Measurements from ENCODE around the gene PDE4B.
"Not testable (repeated sequence)": the region's sequence is repeated elsewhere in the genome, so short reads cannot be mapped to it uniquely, and the experiment has no call there.

Gene PDE4B

DNA sequence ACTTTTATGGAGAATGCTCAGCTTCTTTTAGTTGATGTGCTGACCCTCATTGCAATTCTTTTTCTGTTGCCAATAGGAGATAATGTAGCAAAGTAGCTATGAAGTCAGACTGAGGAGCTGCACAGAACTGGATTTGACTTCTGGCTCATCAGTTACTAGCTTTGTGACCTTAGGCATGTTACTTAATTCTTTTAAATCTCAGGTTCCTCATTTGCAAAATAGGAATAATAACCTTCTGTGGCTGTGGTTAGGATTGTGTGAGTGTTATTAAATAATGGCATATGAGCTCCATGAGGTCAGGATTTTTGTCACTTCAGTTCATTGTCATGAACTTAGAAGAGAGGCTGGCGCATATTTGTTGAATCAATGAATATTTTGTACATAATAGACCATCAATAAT lies 503.7 kb downstream of the PDE4B start:
- no peak for DNase-seq

DNA sequence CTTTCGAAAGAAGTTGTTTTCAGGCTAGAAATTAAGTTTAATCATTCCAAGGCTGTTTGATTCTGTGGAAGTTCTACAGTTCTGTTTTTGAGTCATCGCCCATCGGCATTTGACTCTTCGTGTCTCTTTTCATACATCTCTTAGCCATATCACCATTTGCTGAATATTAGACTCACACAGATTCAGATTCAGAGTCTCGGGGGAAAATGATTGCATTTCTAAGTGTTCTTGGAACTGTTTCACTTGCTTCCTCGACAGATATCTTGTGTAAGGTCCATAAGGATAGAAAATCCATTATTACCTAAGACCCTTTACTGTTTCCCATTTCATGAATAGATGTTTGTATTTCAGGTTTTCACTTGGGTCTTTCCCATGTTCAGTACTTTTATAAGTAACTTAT lies 504.3 kb downstream of the PDE4B start:
- no peak for DNase-seq

DNA sequence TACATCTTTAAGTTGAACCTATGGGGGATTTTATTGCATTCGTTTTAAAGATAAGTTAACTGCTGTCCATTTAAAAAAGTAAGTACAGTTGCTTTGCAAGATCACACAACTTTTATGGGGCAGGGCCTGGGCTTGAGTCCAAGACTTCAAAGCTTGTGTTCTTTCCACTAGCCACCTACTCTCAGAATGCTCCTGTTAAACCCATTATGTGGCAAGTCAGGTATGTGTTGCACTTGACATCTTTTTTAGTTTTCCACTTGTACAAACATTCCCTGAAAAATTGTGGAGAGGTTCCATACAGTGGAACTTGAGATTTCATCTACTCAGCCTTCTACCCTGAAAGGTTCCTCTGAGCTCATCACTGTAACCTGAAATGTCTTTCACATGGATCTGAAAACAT lies 505.8 kb downstream of the PDE4B start:
- no peak for DNase-seq

DNA sequence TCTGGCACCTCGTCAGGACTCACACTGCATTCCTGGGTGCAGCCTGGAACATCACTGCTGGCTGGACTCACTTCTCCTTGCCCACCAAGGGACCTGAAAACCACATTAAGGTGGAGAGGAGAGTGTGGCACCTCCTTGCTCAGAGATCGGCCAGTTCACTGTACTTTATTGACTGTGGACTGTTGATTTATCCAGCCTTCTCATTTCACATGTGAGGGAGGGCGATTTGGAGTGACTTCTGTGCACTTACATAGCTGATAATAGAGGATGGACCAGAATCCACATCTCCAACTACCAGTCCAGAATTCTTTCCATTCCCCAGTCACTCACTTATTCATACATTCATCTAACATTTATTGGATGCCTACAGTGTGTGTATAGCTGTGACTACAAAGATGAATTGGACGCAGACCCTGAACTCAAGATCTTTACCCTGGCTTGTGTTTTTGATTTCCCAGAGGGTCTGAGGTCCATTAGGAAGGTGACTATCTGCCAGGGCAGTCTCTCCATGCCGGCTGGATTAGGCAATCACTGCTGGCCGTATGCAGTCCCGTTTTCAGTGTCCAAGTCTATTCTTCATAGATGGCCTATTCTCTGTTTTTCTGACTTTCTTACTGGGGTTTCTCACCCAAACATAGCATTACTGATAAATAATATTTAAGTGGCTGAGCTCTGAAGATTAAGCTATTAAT lies 507.7 kb downstream of the PDE4B start:
- DNase-seq = no peak

DNA sequence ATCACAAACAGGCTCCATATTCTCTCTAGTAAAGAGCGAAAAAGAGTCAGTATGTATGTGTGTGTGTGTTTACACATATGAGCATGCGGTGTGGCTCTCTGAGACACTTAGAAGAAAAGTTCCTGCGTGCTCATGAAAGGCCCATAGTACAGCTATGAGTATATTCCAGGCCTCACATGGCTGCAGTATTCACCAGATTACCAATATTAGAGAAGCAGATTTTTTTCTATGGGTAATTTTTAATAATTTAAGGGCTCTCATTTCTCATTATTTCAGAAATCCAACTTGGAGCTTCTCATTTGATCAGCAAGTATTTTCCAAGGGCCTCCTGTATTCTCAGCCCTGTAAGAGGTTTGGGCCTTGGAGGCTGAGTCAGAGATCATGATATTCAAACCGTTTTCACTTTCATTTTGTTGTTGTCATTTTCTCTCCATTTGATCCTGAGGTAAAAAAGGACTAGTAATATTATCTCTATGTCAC lies 508.3 kb downstream of the PDE4B start:
- DNase-seq = peak; percentile 42

DNA sequence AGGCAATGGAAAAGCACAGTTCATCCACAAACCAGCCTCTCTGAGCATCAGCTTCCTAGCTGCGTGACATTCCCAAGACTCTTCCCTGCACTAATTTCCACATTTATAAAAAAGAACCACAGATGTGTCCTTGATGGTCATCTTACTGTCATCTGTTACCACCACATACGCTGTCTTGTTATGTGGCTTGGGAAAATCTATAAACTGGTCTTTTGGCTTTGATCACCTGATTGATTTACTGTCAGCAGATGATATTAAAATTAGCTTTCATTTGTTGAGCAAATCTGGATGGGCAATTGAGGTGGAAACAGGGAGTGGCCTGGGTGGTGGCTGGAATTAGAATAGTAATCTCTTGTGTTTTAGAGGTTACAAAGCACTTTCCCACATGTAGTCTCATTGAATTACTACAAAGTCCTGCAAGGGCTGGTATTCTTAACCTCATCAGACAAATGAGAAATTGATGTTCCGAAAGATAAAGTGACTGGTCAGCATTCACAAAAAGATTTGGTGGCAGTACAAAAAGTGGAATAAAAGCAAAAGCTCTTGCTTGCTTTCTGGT lies 509.6 kb downstream of the PDE4B start:
- no peak for DNase-seq

DNA sequence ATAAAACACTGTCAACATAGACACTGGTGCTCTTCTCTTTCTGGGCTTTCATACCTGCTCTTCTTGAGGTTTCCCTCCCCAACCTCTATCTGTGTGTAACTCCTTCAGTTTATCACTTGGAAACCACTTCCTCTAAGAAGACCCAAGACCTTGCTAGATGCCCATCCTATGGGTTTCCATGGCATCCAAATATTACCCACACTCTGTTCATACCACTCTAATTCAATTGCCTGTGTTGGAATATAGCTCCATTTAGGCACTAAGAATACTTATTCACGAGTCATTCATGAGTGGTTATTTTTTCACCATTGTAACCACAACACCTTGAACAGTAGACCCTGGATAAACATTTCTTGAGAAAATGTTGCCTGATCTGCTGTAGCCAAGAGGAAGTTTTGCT lies 510.1 kb downstream of the PDE4B start:
- DNase-seq = no peak

DNA sequence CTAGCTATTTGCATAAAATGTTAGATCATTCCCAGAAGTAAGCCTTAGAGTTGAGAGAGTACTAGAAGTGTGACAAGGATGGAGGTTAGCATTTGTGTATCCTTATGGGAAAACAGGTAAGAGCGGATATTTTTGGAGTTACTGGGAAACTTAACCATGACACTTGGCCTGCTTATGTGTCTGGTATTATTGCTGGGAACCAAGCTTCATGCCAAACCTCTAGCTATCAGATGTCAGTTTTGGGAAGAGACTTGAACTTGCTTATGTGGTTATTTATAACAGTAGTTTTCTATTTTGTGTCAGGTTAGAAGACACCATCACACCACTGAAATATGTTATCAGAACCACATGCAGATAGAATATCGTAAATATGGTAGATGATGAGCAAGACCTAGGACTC lies 511.0 kb downstream of the PDE4B start:
- no peak for DNase-seq

DNA sequence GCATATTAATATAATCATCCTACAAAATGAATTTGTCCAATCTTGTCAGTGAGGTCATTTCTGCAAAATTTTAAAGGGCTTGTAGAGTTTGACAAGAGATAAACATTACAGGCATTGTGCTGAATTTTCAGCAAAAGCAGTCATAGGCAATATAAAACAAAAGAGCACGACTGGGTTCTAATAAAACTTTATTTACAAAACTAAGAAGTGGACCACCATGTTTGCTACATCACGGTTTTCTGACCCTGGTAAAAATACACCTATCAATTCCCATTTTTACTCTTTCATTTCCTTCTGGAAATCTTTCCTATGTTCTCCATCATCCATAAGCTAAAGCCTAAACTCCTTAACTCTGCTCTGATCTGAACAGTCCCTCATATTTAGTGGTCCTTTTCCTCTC lies 511.4 kb downstream of the PDE4B start:
- no peak for DNase-seq

DNA sequence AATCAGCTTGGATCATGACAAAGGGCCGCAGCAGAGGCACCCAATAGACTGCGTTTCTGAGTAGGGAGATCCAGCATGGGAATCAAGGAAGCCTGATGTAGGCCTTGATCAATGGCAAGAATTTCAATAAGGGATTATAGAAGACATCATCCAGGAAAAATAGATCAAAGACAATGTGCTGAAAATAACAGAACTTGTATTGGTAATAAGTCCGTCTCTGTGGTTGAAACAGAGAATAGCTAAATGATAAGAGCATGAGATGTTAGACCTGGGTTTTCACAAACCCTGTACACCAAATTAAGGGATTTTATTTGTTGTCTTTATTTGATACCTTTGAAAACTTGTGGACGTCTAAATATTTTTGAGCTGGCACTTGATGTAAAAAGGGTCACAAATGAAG lies 513.2 kb downstream of the PDE4B start:
- DNase-seq = no peak

DNA sequence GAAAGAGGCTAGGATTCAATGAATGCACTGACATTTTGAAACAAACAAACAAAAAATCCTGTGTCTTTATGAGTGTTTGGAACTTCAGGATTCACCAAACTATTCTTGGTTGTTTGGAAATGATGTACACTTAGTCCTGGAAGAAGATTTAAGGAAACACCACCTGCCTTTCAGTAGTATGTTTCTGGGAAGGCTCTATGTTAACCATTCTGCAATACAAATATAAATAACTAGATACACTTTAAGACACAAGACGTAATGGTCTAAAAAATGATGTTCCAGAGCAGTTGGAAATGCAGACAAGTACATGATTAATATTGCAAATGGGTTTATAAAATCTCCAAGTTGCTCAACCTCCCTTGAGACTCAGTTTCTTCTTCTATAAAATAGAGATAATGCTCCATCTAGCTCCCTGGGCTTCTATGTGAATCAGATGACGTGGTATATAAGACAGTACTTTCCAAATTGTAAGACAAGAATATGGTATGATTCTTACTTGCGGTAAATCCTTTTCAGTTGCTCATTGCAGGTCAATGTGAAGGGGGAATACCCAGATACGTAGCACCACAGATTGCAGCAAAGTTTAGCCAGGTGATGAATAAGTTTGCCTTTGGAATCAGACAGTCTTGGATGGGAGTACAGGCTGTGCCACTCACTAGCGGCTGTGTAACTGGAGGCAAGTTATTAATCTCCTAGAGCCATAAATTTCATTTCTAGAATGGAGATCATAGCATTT lies 516.5 kb downstream of the PDE4B start:
- no peak for DNase-seq

DNA sequence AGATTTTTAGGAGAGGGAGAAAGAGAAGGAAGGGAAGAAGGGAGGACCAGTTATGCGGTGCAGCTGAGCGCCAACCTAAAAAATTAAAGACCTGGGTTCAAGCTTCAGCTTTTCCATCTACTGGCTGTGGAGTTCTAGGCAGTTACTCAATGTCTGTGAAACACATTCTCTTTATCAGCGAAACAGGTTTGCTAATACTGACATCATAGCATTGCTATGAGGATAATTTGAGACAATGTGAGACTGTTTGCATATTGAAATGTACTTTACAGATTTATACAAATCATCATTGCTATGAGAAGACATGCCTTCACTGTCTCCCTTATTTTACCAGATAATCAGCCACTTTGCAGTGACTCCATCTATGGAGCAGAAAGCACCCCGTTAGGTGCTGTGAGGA lies 518.4 kb downstream of the PDE4B start:
- DNase-seq = no peak

DNA sequence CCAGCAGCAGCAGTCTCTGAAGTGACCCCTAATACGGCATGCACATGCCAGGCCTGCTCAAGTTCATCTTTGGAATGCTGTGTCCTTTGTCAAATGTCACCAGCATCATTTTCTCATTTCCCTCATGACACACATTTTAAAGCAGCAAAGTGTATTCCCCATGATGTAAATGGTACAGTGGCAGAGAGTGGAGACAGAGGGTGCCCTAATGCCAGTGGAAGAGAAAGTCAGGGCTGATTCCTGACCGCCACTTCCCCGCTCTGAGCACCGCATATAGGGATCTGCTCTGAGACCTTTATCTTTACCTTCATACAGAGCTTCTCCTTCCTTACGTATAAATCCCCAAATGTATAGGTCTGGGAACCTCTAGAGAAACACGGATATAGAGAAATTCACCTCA lies 518.9 kb downstream of the PDE4B start:
- no peak for DNase-seq

DNA sequence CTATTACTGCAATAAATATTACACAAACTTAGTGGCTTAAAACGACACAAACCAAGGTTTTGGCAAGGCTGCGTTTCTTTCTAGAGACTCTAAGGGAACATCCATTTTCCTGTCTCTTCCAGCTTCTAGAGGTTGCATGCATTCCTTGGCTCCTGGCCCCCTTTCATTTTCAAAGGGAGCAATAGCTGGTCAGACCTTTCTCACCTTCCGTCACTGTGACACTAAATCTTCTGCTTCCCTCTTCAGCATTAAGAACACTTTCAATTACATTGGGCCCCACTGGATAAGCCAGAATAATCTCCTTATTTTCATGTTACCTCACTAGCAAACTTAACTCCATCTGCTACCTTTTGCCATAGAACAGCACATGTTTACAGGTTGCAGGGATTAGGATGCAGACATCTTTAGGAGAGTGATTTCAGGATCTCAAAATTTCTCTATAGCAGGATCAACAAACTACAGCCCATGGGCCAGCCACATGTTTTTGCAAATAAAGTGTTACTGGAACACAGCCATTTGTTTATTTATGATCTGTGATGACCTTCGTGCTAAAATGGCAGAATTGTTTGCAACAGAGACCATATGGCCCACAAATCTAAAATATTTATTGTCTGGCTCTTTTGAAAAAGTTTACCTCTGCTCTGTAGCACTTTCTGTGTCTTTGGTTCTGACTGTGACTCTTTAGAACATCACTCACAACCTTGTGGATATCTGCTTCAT lies 519.7 kb downstream of the PDE4B start:
- no peak for DNase-seq

DNA sequence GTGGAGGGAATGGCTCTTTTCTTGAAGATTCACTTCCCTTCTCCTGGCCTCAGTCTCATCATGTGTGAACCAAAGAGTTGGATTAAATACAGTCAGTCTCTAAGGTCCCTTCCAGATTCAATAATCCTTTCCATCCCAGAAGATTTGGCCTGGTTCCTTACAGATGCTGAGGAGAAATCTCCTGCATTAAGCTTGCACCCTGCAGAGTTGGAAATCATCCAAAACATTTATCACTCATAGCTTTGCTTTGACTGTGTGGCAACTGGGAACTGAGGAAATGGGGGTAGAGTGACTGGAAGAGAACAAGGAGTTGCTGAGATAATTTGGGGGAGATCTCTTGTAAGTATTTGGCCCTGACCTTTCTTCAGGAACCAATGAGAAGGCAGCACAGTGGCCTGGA lies 520.7 kb downstream of the PDE4B start:
- no peak for DNase-seq

DNA sequence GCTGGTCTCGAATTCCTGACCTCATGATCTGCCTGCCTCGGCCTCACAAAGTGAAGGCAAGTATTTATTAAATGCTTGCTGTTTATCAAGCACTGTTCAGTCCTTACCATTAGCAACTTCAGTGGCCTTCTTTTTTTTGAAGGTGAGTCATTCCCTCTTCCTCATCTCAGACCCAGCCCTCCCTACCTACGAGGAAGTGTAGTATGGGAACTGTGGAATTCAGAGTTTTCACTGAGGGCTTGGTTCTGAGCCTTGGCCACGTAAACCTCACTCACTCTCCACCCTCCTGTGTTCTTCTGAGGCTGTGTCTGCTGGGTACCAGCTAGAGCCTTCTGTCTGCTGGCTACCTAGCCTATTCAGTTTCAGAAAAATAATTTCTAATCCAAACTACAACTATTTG lies 523.0 kb downstream of the PDE4B start:
- no peak for DNase-seq

DNA sequence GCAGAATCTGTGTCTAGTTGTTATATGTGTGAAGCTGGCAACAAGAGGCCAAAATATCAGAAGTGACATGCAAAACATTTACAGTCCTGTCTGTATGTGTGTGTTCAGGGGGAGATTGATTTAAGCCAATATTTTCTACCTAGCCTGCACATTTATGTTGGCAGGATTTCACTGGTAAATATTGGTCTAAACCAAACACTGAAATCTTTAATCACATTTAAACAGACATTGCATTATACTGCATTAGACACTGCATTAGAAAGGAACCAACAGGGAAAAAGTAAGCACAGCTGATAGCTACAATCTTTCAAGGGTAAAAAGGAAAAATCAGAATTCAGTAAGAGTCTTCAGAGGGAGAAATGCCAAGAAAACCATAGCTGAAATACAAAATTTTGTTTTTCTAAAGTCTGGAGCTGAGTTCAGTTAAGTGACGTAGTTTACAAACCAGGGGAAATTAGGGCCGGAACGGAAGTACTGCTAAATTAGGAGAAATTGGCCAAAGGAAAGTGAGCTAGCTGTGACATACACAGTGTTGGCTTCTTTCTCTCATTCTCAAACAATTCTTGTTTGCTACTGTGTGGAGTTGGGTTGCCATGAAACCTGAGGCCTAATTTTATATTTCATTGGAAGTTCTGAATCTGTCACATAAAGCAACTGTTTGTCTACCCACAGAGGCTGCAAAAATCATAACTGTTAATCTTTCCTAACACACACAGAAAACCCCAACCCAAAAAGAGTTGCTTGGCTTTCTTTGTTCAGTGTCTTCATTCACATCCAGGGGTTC lies 524.0 kb downstream of the PDE4B start:
- no peak for DNase-seq

DNA sequence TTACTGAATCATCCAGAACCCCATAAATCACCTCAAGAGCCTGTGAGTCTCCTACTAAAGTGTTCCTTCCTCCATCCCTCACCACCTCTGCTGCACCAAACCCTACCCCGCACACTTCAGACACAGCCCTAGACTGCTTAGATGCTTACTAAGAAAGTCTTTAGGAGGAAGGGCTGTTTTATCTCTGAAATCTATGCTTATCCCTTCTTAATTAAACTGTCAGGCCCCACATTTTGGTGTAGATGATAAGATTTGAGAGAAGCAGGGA lies 524.5 kb downstream of the PDE4B start:
- no peak for DNase-seq

DNA sequence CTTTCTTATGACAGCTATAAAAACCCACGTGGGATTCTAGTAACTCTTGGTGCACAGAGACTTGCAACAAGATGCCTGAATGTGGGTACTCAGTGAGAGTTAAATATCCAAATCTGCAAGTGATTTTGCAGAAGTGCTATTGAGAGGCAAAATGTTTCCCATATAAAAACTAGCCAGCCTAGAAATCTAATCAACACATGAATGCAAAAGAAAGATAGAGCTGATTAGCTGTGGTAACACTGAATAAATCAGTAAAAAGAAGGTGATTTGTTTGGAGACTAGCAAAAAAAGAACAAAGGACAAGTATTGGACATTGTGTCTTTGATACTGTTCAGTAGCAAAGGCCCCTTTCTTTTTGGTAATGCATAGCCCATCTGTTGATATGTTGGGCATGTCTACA lies 527.5 kb downstream of the PDE4B start:
- DNase-seq = no peak

DNA sequence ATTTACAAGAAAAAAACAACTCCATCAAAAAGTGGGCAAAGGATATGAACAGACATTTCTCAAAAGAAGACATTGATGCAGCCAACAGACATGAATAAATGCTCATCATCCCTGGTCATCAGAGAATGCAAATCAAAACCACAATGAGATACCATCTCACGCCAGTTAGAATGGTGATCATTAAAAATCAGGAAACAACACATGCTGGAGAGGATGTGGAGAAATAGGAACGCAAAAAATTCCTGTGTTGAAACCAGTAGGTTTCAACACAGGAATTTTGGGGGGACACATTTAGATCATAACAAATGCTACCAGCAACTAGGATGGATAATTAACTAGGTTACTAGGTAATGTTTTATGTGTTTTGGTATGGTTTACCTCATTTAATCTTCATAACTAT lies 529.8 kb downstream of the PDE4B start:
- DNase-seq = not testable (repeated sequence)

DNA sequence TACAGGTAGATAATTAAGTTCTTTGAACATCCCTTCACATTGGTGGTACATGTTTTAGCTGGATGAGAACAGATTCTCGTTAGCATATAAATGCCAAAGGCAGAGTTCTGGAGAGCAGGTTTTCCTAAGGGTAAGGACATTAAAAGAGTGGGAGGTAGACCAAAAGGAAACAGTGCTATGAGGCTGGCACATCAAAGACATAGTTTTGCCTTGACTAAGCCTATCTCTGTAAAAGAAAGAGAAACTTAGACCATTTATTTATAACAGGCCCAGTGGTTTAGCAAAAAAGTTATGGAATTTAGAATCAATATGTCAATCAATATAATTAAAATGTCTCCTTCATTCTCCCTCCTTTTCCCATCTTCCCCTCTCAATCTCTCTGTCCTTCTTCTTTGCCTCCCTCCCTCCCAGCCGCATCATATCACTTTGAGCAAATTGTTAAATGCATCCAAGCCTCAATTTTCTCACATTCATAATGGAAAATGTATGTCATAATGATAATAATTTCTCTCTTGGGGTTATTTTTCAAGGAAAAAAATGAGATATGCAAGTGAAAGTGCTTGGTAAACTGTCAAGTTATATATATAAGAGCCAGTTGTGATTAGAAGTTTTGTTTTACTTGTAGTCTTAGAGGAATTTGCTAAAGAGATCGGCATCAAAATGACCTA lies 531.4 kb downstream of the PDE4B start:
- no peak for DNase-seq

DNA sequence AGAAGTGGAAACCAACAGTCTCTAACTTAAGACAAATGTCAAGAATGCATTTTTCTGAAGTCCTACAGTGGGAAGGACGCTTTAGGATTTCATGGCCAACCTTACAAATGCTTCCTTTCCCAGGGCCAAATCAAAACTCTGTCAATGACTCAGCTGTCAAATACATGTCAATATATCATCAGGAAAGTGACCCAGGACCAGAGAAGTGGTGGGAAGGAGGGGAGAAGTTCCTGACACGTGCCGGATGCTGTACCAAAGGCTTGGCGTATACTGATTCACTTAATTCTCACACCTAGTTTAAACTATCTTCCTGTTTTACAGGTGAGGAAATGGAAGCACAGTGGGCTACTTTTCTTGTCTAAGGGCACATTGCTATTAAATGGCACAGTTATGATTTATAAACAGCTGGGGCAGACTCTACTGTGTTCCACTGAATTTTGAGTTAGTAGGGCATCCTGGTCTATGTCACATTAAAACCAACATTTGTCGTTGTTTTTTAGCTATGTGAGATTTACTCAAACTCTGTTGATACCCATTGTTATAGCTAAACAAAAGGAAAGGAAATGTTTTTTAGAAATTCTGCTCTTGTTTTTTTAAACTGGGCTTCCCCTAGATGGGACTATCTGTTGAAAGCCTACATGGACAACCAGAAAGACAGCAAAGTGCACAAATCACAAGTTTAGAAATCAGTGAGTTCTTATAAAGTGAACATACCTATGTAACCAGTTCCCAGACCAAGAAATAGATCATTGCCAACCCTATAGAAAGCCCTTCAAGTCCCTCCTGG lies 533.1 kb downstream of the PDE4B start:
- no peak for DNase-seq
